A549 (cell line): ENCODE data around the gene ZBTB8A.

Experiments used
- CEBPB ChIP-seq, 2 experiments: fragments of >200 bp in 1 of 2; sonication (Bioruptor Twin) in 1 of 2; formaldehyde crosslinking in 1 of 2; IDR thresholded peaks; 2 replicates each; pipeline ENCODE4 v1.6.1; 2012 to 2016
- CHD2 ChIP-seq: fragments of 150-350 bp; IDR thresholded peaks from 2 replicates; pipeline ENCODE4 v1.6.1; 2014; ENCODE audit warnings: low read length; ENCODE audit not compliant: partially characterized antibody
- EP300 ChIP-seq, 2 experiments: fragments of >200 bp; sonication (Bioruptor Twin); formaldehyde crosslinking; IDR thresholded peaks; 2 replicates in 1 of 2; 3 replicates in 1 of 2; pipeline ENCODE4 v1.6.1; 2016 to 2017
- HDAC2 ChIP-seq: fragments of 200-600 bp; sonication (generic); IDR thresholded peaks from 2 replicates; pipeline ENCODE4 v1.6.1; 2016
- KDM5A ChIP-seq: fragments of 200-600 bp; sonication (generic); IDR thresholded peaks from 2 replicates; pipeline ENCODE4 v1.6.1; 2016; ENCODE audit warnings: antibody characterized with exemption, mild to moderate bottlenecking
- MAFK ChIP-seq: fragments of 450-650 bp; IDR thresholded peaks from 2 replicates; pipeline ENCODE4 v1.6.1; 2014; ENCODE audit not compliant: partially characterized antibody
- POLR2A ChIP-seq: IDR thresholded peaks from 2 replicates; pipeline ENCODE4 v1.6.1; 2012; ENCODE audit warnings: mild to moderate bottlenecking, low read length
- RARB ChIP-seq: fragments of 250-450 bp; sonication (Bioruptor Pico); IDR thresholded peaks from 2 replicates; pipeline ENCODE4 v1.8.0; 2021; ENCODE audit warnings: mild to moderate bottlenecking, moderate library complexity
- ZC3H11A ChIP-seq: fragments of 450-650 bp; IDR thresholded peaks from 2 replicates; pipeline ENCODE4 v1.6.1; 2014; ENCODE audit warnings: antibody characterized with exemption, mild to moderate bottlenecking
- TF ChIP-seq, protein P1 (sequence below): fragments of >200 bp; sonication (Bioruptor Twin); formaldehyde crosslinking; IDR thresholded peaks from 3 replicates; pipeline ENCODE4 v1.5.1; 2016
- TF ChIP-seq, protein P2 (sequence below): IDR thresholded peaks from 2 replicates; pipeline ENCODE4 v1.6.1; 2012; ENCODE audit warnings: low read depth, borderline replicate concordance
- TF ChIP-seq, protein P3 (sequence below): IDR thresholded peaks from 2 replicates; pipeline ENCODE4 v1.6.1; 2012
- TF ChIP-seq, protein P4 (sequence below): fragments of 150-350 bp; IDR thresholded peaks from 2 replicates; pipeline ENCODE4 v1.6.1; 2014; ENCODE audit warnings: low read depth, mild to moderate bottlenecking, low read length
- TF ChIP-seq, protein P5 (sequence below): fragments of 450-650 bp; IDR thresholded peaks from 2 replicates; pipeline ENCODE4 v1.6.1; 2014; ENCODE audit warnings: antibody characterized with exemption

DNA sequence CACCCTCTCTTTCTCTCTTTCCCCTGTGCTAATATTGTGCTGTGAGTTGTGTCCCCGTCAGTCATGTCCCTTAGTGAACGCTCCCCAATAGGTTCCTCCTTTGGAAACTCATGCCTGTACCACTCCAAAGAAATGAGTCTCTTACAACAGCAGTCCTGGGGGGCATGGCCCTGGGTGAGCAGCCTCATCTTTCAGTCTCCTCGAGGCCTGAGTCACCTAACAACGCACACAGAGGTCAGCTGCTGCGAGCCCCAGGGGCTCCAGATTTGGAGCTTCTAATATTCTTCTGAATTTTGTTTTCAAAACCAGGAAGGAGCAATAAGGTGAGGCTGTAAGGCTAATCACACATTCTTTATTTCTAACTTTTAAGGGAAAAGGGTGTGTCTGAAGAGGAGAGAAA is 30.5 kb upstream of the ZBTB8A start:
- TF ChIP-seq, protein P1, sequence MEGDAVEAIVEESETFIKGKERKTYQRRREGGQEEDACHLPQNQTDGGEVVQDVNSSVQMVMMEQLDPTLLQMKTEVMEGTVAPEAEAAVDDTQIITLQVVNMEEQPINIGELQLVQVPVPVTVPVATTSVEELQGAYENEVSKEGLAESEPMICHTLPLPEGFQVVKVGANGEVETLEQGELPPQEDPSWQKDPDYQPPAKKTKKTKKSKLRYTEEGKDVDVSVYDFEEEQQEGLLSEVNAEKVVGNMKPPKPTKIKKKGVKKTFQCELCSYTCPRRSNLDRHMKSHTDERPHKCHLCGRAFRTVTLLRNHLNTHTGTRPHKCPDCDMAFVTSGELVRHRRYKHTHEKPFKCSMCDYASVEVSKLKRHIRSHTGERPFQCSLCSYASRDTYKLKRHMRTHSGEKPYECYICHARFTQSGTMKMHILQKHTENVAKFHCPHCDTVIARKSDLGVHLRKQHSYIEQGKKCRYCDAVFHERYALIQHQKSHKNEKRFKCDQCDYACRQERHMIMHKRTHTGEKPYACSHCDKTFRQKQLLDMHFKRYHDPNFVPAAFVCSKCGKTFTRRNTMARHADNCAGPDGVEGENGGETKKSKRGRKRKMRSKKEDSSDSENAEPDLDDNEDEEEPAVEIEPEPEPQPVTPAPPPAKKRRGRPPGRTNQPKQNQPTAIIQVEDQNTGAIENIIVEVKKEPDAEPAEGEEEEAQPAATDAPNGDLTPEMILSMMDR, result no peak
- TF ChIP-seq MAFK (no peak), HDAC2 (no peak), CEBPB (IDR thresholded peaks at IDR 0.05) (no peak), ZC3H11A (no peak), EP300 (IDR thresholded peaks at IDR 0.05) (no peak), POLR2A (no peak), RARB (CRISPR knock-in tag) (no peak), KDM5A (no peak), CHD2 (no peak)
- TF ChIP-seq, protein P2, sequence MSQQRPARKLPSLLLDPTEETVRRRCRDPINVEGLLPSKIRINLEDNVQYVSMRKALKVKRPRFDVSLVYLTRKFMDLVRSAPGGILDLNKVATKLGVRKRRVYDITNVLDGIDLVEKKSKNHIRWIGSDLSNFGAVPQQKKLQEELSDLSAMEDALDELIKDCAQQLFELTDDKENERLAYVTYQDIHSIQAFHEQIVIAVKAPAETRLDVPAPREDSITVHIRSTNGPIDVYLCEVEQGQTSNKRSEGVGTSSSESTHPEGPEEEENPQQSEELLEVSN, result no peak
- TF ChIP-seq, protein P3, sequence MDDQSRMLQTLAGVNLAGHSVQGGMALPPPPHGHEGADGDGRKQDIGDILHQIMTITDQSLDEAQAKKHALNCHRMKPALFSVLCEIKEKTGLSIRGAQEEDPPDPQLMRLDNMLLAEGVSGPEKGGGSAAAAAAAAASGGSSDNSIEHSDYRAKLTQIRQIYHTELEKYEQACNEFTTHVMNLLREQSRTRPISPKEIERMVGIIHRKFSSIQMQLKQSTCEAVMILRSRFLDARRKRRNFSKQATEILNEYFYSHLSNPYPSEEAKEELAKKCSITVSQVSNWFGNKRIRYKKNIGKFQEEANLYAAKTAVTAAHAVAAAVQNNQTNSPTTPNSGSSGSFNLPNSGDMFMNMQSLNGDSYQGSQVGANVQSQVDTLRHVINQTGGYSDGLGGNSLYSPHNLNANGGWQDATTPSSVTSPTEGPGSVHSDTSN, result no peak
- TF ChIP-seq, protein P4, sequence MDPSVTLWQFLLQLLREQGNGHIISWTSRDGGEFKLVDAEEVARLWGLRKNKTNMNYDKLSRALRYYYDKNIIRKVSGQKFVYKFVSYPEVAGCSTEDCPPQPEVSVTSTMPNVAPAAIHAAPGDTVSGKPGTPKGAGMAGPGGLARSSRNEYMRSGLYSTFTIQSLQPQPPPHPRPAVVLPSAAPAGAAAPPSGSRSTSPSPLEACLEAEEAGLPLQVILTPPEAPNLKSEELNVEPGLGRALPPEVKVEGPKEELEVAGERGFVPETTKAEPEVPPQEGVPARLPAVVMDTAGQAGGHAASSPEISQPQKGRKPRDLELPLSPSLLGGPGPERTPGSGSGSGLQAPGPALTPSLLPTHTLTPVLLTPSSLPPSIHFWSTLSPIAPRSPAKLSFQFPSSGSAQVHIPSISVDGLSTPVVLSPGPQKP, result no peak
- TF ChIP-seq, protein P5, sequence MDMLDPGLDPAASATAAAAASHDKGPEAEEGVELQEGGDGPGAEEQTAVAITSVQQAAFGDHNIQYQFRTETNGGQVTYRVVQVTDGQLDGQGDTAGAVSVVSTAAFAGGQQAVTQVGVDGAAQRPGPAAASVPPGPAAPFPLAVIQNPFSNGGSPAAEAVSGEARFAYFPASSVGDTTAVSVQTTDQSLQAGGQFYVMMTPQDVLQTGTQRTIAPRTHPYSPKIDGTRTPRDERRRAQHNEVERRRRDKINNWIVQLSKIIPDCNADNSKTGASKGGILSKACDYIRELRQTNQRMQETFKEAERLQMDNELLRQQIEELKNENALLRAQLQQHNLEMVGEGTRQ, result no peak
